PC-3 (cell line): ENCODE measurements around the gene PPARG. TPM values are rescaled to one million over a fixed set of nuclear protein-coding genes. Genes with fewer than 3 reads are reported as not detected.

Source experiments
- ATAC-seq: fragments of 200-7000 bp; cut with Tn5 transposase; 2 replicates; pipeline ENCODE4 v1.9.1; 2020; ENCODE audit warnings: mild to moderate bottlenecking, moderate library complexity
- BruUV-seq: library from RNA; stranded (reverse); fragments of 400-500 nt; replicated peaks from 2 replicates; lab custom pipeline; 2021; lab: Mats Ljungman, UMichigan
- CTCF ChIA-PET: fragments of 300-600 bp; sonication (Branson Sonifier 250); formaldehyde crosslinking; loops from one replicate; lab custom pipeline; 2022; ENCODE audit warnings: antibody characterized with exemption; lab: Charles Lee
- POLR2A ChIA-PET: fragments of 300-600 bp; sonication (Branson Sonifier 250); formaldehyde crosslinking; loops from one replicate; lab custom pipeline; 2022; ENCODE audit warnings: antibody characterized with exemption; ENCODE audit not compliant: unreplicated experiment; lab: Charles Lee
- DNase-seq: peaks from one replicate; pipeline ENCODE4 v3.0.0-alpha.2; 2015
- H2AFZ ChIP-seq: fragments of 300-600 bp; sonication (generic); 2 replicates; pipeline ENCODE4 v1.6.0; 2016; ENCODE audit warnings: antibody characterized with exemption, low read length
- H3F3A ChIP-seq: fragments of 300-600 bp; sonication (generic); one replicate; pipeline ENCODE4 v1.6.0; 2017; ENCODE audit warnings: antibody characterized with exemption, low read length, control low read depth, mild to moderate bottlenecking; ENCODE audit not compliant: unreplicated experiment
- H3K27ac ChIP-seq: fragments of 300-600 bp; sonication (generic); 2 replicates; pipeline ENCODE4 v1.5.1; 2016; ENCODE audit warnings: mild to moderate bottlenecking, low read length
- H3K27me3 ChIP-seq: fragments of 300-600 bp; sonication (generic); 2 replicates; pipeline ENCODE4 v1.6.1; 2016; ENCODE audit warnings: low read length, mixed read lengths
- H3K36me3 ChIP-seq: fragments of 300-600 bp; sonication (generic); 2 replicates; pipeline ENCODE4 v1.6.1; 2016; ENCODE audit warnings: low read depth, mixed run types, low read length, mixed read lengths
- H3K4me1 ChIP-seq: fragments of 300-600 bp; sonication (generic); 2 replicates; pipeline ENCODE4 v1.5.1; 2016; ENCODE audit warnings: low read length; ENCODE audit not compliant: insufficient read depth
- H3K4me2 ChIP-seq: fragments of 300-600 bp; sonication (generic); 2 replicates; pipeline ENCODE4 v1.6.0; 2016; ENCODE audit warnings: low read length
- H3K4me3 ChIP-seq: fragments of 300-600 bp; sonication (generic); 2 replicates; pipeline ENCODE4 v1.5.1; 2016; ENCODE audit warnings: mild to moderate bottlenecking, low read length, mixed read lengths
- H3K79me2 ChIP-seq: fragments of 300-600 bp; sonication (generic); 2 replicates; pipeline ENCODE4 v1.6.1; 2017; ENCODE audit warnings: low read length, mixed read lengths
- H3K9ac ChIP-seq: fragments of 300-600 bp; sonication (generic); 2 replicates; pipeline ENCODE4 v1.6.0; 2016; ENCODE audit warnings: mild to moderate bottlenecking, low read length
- H3K9me2 ChIP-seq: fragments of 300-600 bp; sonication (generic); replicated peaks from 2 replicates; pipeline ENCODE4 v1.6.1; 2016; ENCODE audit warnings: mixed run types, low read length, mixed read lengths
- H3K9me3 ChIP-seq: fragments of 300-600 bp; sonication (generic); 2 replicates; pipeline ENCODE4 v1.6.1; 2016; ENCODE audit warnings: low read length, mixed read lengths
- H4K20me1 ChIP-seq: fragments of 300-600 bp; sonication (generic); 2 replicates; pipeline ENCODE4 v1.6.1; 2016; ENCODE audit warnings: low read length, mixed read lengths
- EZH2 ChIP-seq: fragments of 300-600 bp; sonication (generic); IDR thresholded peaks from one replicate; pipeline ENCODE4 v1.6.1; 2017; ENCODE audit warnings: antibody characterized with exemption, mild to moderate bottlenecking, low read length; ENCODE audit not compliant: unreplicated experiment
- EZH2phosphoT487 ChIP-seq: fragments of 300-600 bp; sonication (generic); IDR thresholded peaks from 2 replicates; pipeline ENCODE4 v1.6.1; 2018; ENCODE audit warnings: mild to moderate bottlenecking, antibody characterized with exemption, low read length, borderline replicate concordance
- intact Hi-C: fragments of 100-400 bp; cut with micrococcal nuclease; formaldehyde crosslinking; loops from 2 replicates; pipeline ENCODE4 v1.9.0; 2023
- total RNA-seq: library from RNA; depleted of rRNA; stranded (reverse); fragments of >200 nt; gene quantifications from 2 replicates; pipeline ENCODE4 v1.2.3, GENCODE V29; 2014
- TF ChIP-seq, protein P1 (sequence below): fragments of 300-600 bp; sonication (generic); conservative IDR thresholded peaks from 2 replicates; pipeline ENCODE4 v1.5.1; 2017; ENCODE audit warnings: antibody characterized with exemption, low read depth, mild to moderate bottlenecking, low read length

PPARG gene
- total RNA-seq, 1 experiment from 2014 or later = 250 TPM

DNA sequence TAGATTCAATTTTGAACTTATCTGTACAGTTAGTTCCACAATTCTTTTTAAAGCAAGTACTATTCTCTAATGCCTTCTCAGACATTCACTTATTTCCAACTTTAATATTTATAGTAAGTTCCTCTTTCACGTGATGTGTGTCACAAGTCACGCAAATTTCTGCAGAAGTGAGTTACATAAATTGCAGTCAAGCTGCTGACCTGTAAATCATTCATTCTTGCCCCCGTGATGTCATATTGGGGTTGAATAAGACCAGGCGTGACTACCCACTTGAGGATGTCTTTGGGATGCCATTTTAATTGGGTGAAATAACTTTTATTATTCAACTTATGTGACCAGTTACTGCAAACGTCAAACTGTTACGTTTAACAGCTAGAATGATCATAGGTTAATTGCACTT, 15.1 kb downstream of the PPARG start:
- Histone ChIP-seq H3F3A (peaks cover 16% of the 10 kb centered on the region), H3K27me3 (no peaks in the 10 kb centered on the region), H3K36me3 (peaks cover 67% of the 10 kb centered on the region), H3K27ac (peak overlapping the region; percentile 97), H3K4me2 (no peak overlapping the region), H3K4me3 (no peak overlapping the region), H4K20me1 (no peaks in the 10 kb centered on the region), H3K9me2 (no peaks in the 10 kb centered on the region), H3K79me2 (peaks cover 97% of the 10 kb centered on the region), H3K9me3 (no peaks in the 10 kb centered on the region), H3K4me1 (peaks cover 92% of the 10 kb centered on the region), H3K9ac (no peak overlapping the region), H2AFZ (no peak overlapping the region)
- no peak for DNase-seq
- no peak for ATAC-seq
- intact Hi-C loops = no loop called here
- BruUV-seq = no TSS peak
- CTCF ChIA-PET = no interaction called here
- POLR2A ChIA-PET = no interaction called here
- TF ChIP-seq EZH2phosphoT487 = no peak
- TF ChIP-seq, protein P1, sequence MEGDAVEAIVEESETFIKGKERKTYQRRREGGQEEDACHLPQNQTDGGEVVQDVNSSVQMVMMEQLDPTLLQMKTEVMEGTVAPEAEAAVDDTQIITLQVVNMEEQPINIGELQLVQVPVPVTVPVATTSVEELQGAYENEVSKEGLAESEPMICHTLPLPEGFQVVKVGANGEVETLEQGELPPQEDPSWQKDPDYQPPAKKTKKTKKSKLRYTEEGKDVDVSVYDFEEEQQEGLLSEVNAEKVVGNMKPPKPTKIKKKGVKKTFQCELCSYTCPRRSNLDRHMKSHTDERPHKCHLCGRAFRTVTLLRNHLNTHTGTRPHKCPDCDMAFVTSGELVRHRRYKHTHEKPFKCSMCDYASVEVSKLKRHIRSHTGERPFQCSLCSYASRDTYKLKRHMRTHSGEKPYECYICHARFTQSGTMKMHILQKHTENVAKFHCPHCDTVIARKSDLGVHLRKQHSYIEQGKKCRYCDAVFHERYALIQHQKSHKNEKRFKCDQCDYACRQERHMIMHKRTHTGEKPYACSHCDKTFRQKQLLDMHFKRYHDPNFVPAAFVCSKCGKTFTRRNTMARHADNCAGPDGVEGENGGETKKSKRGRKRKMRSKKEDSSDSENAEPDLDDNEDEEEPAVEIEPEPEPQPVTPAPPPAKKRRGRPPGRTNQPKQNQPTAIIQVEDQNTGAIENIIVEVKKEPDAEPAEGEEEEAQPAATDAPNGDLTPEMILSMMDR = no peak
- no peak for TF ChIP-seq EZH2

DNA sequence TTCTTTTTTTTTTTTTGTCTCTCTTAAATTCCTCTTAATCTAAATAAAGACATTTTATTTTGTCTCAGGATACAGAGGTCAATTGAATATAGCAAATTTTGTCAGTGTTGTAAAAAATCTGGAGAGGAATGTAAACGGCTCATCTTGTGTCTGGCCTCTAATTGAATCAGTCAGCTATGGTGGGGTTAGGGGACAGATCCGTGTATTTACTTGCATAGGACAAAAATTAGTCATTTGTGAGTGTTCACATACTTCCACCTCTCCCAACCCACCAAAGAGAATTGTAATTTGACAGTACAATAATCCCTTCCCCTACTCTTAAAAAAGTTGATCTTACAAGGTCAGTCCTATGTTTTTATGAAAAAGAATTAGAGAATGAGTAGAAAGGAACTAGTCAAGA, 18.3 kb downstream of the PPARG start:
- TF ChIP-seq EZH2phosphoT487 (no peak), EZH2 (no peak)
- TF ChIP-seq, protein P1 = no peak
- Histone ChIP-seq H3K4me1 (peaks cover 92% of the 10 kb centered on the region), H3F3A (peaks cover 26% of the 10 kb centered on the region), H3K27ac (peak overlapping the region; percentile 97), H4K20me1 (no peaks in the 10 kb centered on the region), H3K36me3 (peaks cover 62% of the 10 kb centered on the region), H3K79me2 (peaks cover 95% of the 10 kb centered on the region), H3K27me3 (no peaks in the 10 kb centered on the region), H3K9me3 (no peaks in the 10 kb centered on the region), H3K4me3 (peak overlapping the region; percentile 1; the same call in 1 of the 2 replicates), H2AFZ (no peak overlapping the region), H3K4me2 (peak overlapping the region; percentile 52), H3K9me2 (no peaks in the 10 kb centered on the region), H3K9ac (peak overlapping the region; percentile 76)
- ATAC-seq (peak; percentile 3; the same call in 1 of the 2 replicates), DNase-seq (peak; percentile 53)
- CTCF ChIA-PET = interaction anchor here (0.6 kb wide), 1 partner anchor 123 kb away, joined by 3 read pairs; no protein-coding TSS in a partner anchor
- POLR2A ChIA-PET = no interaction called here
- intact Hi-C loops = loop anchor here (5.0 kb wide), 1 partner anchor 170 kb away; no protein-coding TSS in a partner anchor
- BruUV-seq = no TSS peak

DNA sequence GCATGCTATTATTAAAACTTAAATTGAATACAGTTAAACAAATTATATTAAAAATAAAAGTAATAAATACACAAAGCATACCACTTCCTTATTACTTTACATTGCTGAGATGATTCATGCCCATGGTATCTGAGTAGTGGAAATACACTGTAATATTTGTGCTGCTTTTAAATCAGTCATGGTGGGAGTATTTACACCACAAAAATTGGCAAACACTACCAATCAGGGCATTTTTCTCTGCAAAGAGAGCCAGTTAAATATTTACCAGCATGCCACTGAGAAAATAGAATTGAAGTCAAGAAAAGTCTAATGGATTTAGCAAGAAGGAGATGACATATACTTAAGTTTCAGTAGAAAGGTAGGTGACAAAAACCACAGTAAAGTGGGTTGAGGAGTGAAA, 19.6 kb downstream of the PPARG start:
- POLR2A ChIA-PET = no interaction called here

More for the DNA sequence above, 19.6 kb downstream of the PPARG start:
- Histone ChIP-seq H3K27me3 (no peaks in the 10 kb centered on the region), H3K36me3 (peaks cover 60% of the 10 kb centered on the region), H3K4me3 (peak overlapping the region; percentile 17), H3K4me1 (peaks cover 95% of the 10 kb centered on the region), H3K9me2 (no peaks in the 10 kb centered on the region), H3K27ac (peak overlapping the region; percentile 97), H2AFZ (no peak overlapping the region), H3K4me2 (peak overlapping the region; percentile 52), H3K9ac (peak overlapping the region; percentile 76), H4K20me1 (no peaks in the 10 kb centered on the region), H3F3A (peaks cover 35% of the 10 kb centered on the region), H3K9me3 (no peaks in the 10 kb centered on the region), H3K79me2 (peaks cover 95% of the 10 kb centered on the region)
- TF ChIP-seq EZH2 = no peak
- BruUV-seq = no TSS peak
- intact Hi-C loops = loop anchor here (1.0 to 5.0 kb wide), 4 partner anchors 8 to 169 kb away; partner anchors contain the start of gene PPARG
- CTCF ChIA-PET = no interaction called here
- peak; percentile 54 for ATAC-seq
- peak; percentile 98 for DNase-seq
